D721Med (cell line): ENCODE data around the gene FLNA.

ENCODE experiments used
- DNase-seq: peaks from one replicate; pipeline ENCODE4 v3.0.0; 2011; ENCODE audit warnings: low spot score; ENCODE audit not compliant: insufficient read length
- FAIRE-seq: peaks from 2 replicates; lab custom pipeline; 2011; peaks lifted over from hg19 to GRCh38; lab: Jason Lieb, UNC
- TF ChIP-seq, protein P1 (sequence below): IDR thresholded peaks from 2 replicates; pipeline ENCODE4 v1.5.1; 2012; ENCODE audit warnings: mild to moderate bottlenecking, control low read depth; ENCODE audit not compliant: insufficient read depth; ENCODE audit errors: missing control alignments

FLNA gene

DNA sequence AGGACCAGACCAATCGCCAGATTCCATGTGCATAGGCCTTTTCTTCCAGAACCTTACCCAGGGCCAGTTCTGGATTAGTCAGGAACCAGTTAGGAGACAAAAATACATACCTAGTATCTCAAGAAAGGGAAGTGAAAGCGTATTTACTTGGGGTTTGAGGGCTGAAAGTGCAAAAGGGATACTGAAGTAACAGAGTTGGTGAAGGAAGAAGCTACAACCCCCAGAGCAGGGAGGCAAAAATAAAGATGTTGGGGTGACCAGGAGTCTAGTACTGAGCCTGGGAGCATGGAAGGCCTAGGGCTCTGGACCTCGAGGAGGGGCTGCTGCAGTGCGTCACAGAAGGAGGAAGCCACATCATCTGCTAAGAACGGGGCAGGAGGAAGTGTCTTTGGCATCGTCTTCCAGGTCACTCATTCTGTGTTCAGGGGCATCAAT is 40.6 kb downstream of the FLNA start:
- no peak for FAIRE-seq
- DNase-seq: no peak
- TF ChIP-seq, protein P1, sequence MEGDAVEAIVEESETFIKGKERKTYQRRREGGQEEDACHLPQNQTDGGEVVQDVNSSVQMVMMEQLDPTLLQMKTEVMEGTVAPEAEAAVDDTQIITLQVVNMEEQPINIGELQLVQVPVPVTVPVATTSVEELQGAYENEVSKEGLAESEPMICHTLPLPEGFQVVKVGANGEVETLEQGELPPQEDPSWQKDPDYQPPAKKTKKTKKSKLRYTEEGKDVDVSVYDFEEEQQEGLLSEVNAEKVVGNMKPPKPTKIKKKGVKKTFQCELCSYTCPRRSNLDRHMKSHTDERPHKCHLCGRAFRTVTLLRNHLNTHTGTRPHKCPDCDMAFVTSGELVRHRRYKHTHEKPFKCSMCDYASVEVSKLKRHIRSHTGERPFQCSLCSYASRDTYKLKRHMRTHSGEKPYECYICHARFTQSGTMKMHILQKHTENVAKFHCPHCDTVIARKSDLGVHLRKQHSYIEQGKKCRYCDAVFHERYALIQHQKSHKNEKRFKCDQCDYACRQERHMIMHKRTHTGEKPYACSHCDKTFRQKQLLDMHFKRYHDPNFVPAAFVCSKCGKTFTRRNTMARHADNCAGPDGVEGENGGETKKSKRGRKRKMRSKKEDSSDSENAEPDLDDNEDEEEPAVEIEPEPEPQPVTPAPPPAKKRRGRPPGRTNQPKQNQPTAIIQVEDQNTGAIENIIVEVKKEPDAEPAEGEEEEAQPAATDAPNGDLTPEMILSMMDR: no peak

- FAIRE-seq (no peak), DNase-seq (no peak)
- TF ChIP-seq, protein P1: no peak
These were observed 41.3 kb downstream of the FLNA start for GRCh38 chrX:154333116-154333515.

DNA sequence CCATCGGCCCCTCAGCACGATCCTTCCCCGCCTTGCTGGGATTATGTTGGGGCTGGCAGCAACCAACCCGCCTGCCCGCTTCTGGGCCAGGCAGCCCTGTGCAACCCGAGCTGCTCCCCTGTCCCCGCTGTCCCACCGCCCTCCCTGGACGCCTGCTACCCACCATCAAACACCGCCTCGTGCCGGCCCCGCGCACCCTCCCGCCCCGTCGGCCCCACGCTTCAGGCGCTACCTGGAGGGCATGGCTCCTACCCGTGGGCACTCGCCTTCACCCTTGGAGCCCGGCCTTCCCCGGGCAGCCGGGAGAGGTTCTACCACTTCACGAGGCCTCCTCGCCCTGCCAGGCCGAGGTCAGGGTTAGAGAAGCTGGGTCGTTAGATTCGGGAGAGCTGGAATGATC is 41.9 kb downstream of the FLNA start:
- no peak for FAIRE-seq
- TF ChIP-seq, protein P1: no peak
- DNase-seq: no peak

- DNase-seq (no peak), FAIRE-seq (no peak)
These were observed 45.1 kb downstream of the FLNA start for GRCh38 chrX:154329294-154329693.

GRCh38 chrX:154328646-154329045 is 45.8 kb downstream of the FLNA start:
- DNase-seq (no peak), FAIRE-seq (no peak)
- TF ChIP-seq, protein P1: no peak

More at GRCh38 chrX:154329294-154329693, 45.1 kb downstream of the FLNA start:
- TF ChIP-seq, protein P1: no peak

- DNase-seq (no peak), FAIRE-seq (no peak)
- TF ChIP-seq, protein P1: no peak
These were observed 47.2 kb downstream of the FLNA start for GRCh38 chrX:154327038-154327820.

- no peak for FAIRE-seq
- no peak for DNase-seq
These were observed 48.9 kb downstream of the FLNA start for GRCh38 chrX:154325541-154325940.

More at GRCh38 chrX:154325541-154325940, 48.9 kb downstream of the FLNA start:
- TF ChIP-seq, protein P1: no peak
